ENCODE results near the gene TSPAN15. TPM values are rescaled to one million over a fixed set of nuclear protein-coding genes. Genes with fewer than 3 reads are reported as not detected.
"Not testable (repeated sequence)": the region's sequence is repeated elsewhere in the genome, so short reads cannot be mapped to it uniquely, and the experiment has no call there.

TSPAN15 gene
- total RNA-seq, 2 donors from 2014 or later = 20.3 to 28.7 TPM

GRCh38 chr10:69481305-69481704 is 30.0 kb downstream of the TSPAN15 start:
- Mint-ChIP-seq H3K4me1 (peaks cover 25% of the 10 kb centered on the region), H3K4me3 (no peak overlapping the region), H3K27me3 (no peaks in the 10 kb centered on the region), H3K27ac (peak overlapping the region; percentile 51), H3K36me3 (ENCODE audit: low read depth) (peaks cover 7% of the 10 kb centered on the region)
- no peak for DNase-seq
- no peak for ATAC-seq
- H3K9me3 ChIP-seq (ENCODE audit: control insufficient read depth, low read length, poor library complexity, severe bottlenecking) = no peaks in the 10 kb centered on the region

GRCh38 chr10:69481811-69482524 is 30.7 kb downstream of the TSPAN15 start:
- H3K36me3 Mint-ChIP-seq (ENCODE audit: low read depth) = peaks cover 7% of the 10 kb centered on the region
- H3K4me1 Mint-ChIP-seq = peaks cover 25% of the 10 kb centered on the region
- H3K27ac Mint-ChIP-seq = peak overlapping the region; percentile 51
- ATAC-seq (no peak), DNase-seq (no peak)
- no peaks in the 10 kb centered on the region for H3K9me3 ChIP-seq (ENCODE audit: control insufficient read depth, low read length, poor library complexity, severe bottlenecking)
- no peak overlapping the region for H3K4me3 Mint-ChIP-seq
- H3K27me3 Mint-ChIP-seq = no peaks in the 10 kb centered on the region

GRCh38 chr10:69483963-69484362 is 32.7 kb downstream of the TSPAN15 start:
- Mint-ChIP-seq H3K4me3 (peak overlapping the region; percentile 66), H3K4me1 (peaks cover 18% of the 10 kb centered on the region), H3K36me3 (ENCODE audit: low read depth) (peaks cover 7% of the 10 kb centered on the region), H3K27ac (peak overlapping the region; percentile 62), H3K27me3 (no peaks in the 10 kb centered on the region)
- no peak for ATAC-seq
- DNase-seq = no peak
- no peaks in the 10 kb centered on the region for H3K9me3 ChIP-seq (ENCODE audit: control insufficient read depth, low read length, poor library complexity, severe bottlenecking)

- H3K4me3 Mint-ChIP-seq = no peak overlapping the region
- DNase-seq (no peak), ATAC-seq (no peak)
- peaks cover 7% of the 10 kb centered on the region for H3K36me3 Mint-ChIP-seq (ENCODE audit: low read depth)
- peak overlapping the region; percentile 24 for H3K27ac Mint-ChIP-seq
- no peaks in the 10 kb centered on the region for H3K9me3 ChIP-seq (ENCODE audit: control insufficient read depth, low read length, poor library complexity, severe bottlenecking)
- peaks cover 18% of the 10 kb centered on the region for H3K4me1 Mint-ChIP-seq
- no peaks in the 10 kb centered on the region for H3K27me3 Mint-ChIP-seq
These were observed 33.5 kb downstream of the TSPAN15 start for GRCh38 chr10:69484736-69485135.

GRCh38 chr10:69486922-69487730 is 35.9 kb downstream of the TSPAN15 start:
- H3K9me3 ChIP-seq (ENCODE audit: control insufficient read depth, low read length, poor library complexity, severe bottlenecking) = no peaks in the 10 kb centered on the region
- H3K36me3 Mint-ChIP-seq (ENCODE audit: low read depth) = peaks cover 7% of the 10 kb centered on the region
- H3K4me3 Mint-ChIP-seq = no peak overlapping the region
- ATAC-seq (no peak), DNase-seq (no peak)
- H3K27ac Mint-ChIP-seq = no peak overlapping the region
- H3K4me1 Mint-ChIP-seq = peaks cover 10% of the 10 kb centered on the region
- H3K27me3 Mint-ChIP-seq = no peaks in the 10 kb centered on the region

- peaks cover 12% of the 10 kb centered on the region for H3K4me1 Mint-ChIP-seq
- not testable (repeated sequence) for H3K27ac Mint-ChIP-seq; H3K36me3 Mint-ChIP-seq (ENCODE audit: low read depth); DNase-seq; ATAC-seq; H3K27me3 Mint-ChIP-seq; H3K9me3 ChIP-seq (ENCODE audit: control insufficient read depth, low read length, poor library complexity, severe bottlenecking); H3K4me3 Mint-ChIP-seq
These were observed 37.0 kb downstream of the TSPAN15 start for GRCh38 chr10:69488149-69488844.

- not testable (repeated sequence) for H3K27me3 Mint-ChIP-seq; H3K27ac Mint-ChIP-seq; H3K4me1 Mint-ChIP-seq; H3K9me3 ChIP-seq (ENCODE audit: control insufficient read depth, low read length, poor library complexity, severe bottlenecking); ATAC-seq; H3K36me3 Mint-ChIP-seq (ENCODE audit: low read depth); DNase-seq; H3K4me3 Mint-ChIP-seq
These were observed 37.6 kb downstream of the TSPAN15 start for GRCh38 chr10:69488856-69489255.

- Mint-ChIP-seq H3K4me1 (peaks cover 10% of the 10 kb centered on the region), H3K36me3 (ENCODE audit: low read depth) (peaks cover 7% of the 10 kb centered on the region), H3K27ac (no peak overlapping the region), H3K4me3 (no peak overlapping the region), H3K27me3 (no peaks in the 10 kb centered on the region)
- ATAC-seq = no peak
- no peak for DNase-seq
- no peaks in the 10 kb centered on the region for H3K9me3 ChIP-seq (ENCODE audit: control insufficient read depth, low read length, poor library complexity, severe bottlenecking)
These were observed 38.3 kb downstream of the TSPAN15 start for GRCh38 chr10:69489506-69490090.

GRCh38 chr10:69490876-69491275 is 39.6 kb downstream of the TSPAN15 start:
- DNase-seq (no peak), ATAC-seq (no peak)
- H3K9me3 ChIP-seq (ENCODE audit: control insufficient read depth, low read length, poor library complexity, severe bottlenecking) = no peaks in the 10 kb centered on the region
- no peaks in the 10 kb centered on the region for H3K36me3 Mint-ChIP-seq (ENCODE audit: low read depth)
- peak overlapping the region; percentile 8 for H3K27ac Mint-ChIP-seq
- H3K27me3 Mint-ChIP-seq = no peaks in the 10 kb centered on the region
- no peak overlapping the region for H3K4me3 Mint-ChIP-seq
- peaks cover 10% of the 10 kb centered on the region for H3K4me1 Mint-ChIP-seq

GRCh38 chr10:69491611-69492010 is 40.3 kb downstream of the TSPAN15 start:
- DNase-seq (no peak), ATAC-seq (no peak)
- H3K4me3 Mint-ChIP-seq = no peak overlapping the region
- H3K9me3 ChIP-seq (ENCODE audit: control insufficient read depth, low read length, poor library complexity, severe bottlenecking) = no peaks in the 10 kb centered on the region
- H3K27ac Mint-ChIP-seq = peak overlapping the region; percentile 8
- H3K27me3 Mint-ChIP-seq = no peaks in the 10 kb centered on the region
- no peaks in the 10 kb centered on the region for H3K36me3 Mint-ChIP-seq (ENCODE audit: low read depth)
- H3K4me1 Mint-ChIP-seq = peaks cover 12% of the 10 kb centered on the region

- H3K27me3 Mint-ChIP-seq = no peaks in the 10 kb centered on the region
- peak overlapping the region; percentile 86 for H3K27ac Mint-ChIP-seq
- DNase-seq (no peak), ATAC-seq (no peak)
- H3K9me3 ChIP-seq (ENCODE audit: control insufficient read depth, low read length, poor library complexity, severe bottlenecking) = no peaks in the 10 kb centered on the region
- peaks cover 10% of the 10 kb centered on the region for H3K4me1 Mint-ChIP-seq
- no peak overlapping the region for H3K4me3 Mint-ChIP-seq
- H3K36me3 Mint-ChIP-seq (ENCODE audit: low read depth) = no peaks in the 10 kb centered on the region
These were observed 41.0 kb downstream of the TSPAN15 start for GRCh38 chr10:69492091-69492745.

- ATAC-seq = no peak
- DNase-seq = no peak
- peaks cover 17% of the 10 kb centered on the region for H3K4me1 Mint-ChIP-seq
- no peak overlapping the region for H3K4me3 Mint-ChIP-seq
- H3K36me3 Mint-ChIP-seq (ENCODE audit: low read depth) = no peaks in the 10 kb centered on the region
- H3K27me3 Mint-ChIP-seq = no peaks in the 10 kb centered on the region
- peak overlapping the region; percentile 86 for H3K27ac Mint-ChIP-seq
- no peaks in the 10 kb centered on the region for H3K9me3 ChIP-seq (ENCODE audit: control insufficient read depth, low read length, poor library complexity, severe bottlenecking)
These were observed 41.6 kb downstream of the TSPAN15 start for GRCh38 chr10:69492746-69493462.

Measured in T-helper 17 cell (primary cell).